Measurements from ENCODE around the gene GAB3.

DNA sequence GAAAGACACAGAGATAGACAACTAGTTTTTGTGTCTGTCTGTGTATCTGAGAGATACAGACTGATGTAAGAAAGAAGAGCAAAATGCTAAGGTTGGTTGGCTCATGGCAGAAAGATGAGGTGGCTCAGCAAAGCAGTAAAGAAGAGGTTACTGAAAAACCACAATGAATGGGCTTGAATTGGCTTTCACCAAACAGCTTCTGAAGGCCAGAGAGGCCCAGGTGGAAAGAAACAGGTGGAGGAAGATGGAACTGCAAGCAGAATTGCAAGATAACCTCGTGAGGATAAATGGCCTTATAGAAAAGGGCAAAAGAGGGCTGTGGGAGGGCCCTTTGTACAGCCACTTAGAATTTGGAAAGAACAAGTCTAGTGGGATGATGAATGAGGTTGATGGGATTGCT is 39.6 kb downstream of the GAB3 start:
- TF ChIP-seq, protein P1, sequence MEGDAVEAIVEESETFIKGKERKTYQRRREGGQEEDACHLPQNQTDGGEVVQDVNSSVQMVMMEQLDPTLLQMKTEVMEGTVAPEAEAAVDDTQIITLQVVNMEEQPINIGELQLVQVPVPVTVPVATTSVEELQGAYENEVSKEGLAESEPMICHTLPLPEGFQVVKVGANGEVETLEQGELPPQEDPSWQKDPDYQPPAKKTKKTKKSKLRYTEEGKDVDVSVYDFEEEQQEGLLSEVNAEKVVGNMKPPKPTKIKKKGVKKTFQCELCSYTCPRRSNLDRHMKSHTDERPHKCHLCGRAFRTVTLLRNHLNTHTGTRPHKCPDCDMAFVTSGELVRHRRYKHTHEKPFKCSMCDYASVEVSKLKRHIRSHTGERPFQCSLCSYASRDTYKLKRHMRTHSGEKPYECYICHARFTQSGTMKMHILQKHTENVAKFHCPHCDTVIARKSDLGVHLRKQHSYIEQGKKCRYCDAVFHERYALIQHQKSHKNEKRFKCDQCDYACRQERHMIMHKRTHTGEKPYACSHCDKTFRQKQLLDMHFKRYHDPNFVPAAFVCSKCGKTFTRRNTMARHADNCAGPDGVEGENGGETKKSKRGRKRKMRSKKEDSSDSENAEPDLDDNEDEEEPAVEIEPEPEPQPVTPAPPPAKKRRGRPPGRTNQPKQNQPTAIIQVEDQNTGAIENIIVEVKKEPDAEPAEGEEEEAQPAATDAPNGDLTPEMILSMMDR (IDR thresholded peaks at IDR 0.05; ENCODE audit: extremely low read depth in 1 of 2, insufficient read depth in 1 of 2, low read depth in 1 of 2, low read length in 2 of 2) = no peak
- no peak for TF ChIP-seq EZH2 (IDR thresholded peaks at IDR 0.05; ENCODE audit: borderline replicate concordance, low read depth, low read length, severe bottlenecking)
- TF ChIP-seq POLR2AphosphoS5 (IDR thresholded peaks at IDR 0.05; ENCODE audit: insufficient read depth, low read depth, low read length) = no peak
- TF ChIP-seq POLR2A (IDR thresholded peaks at IDR 0.05; ENCODE audit: low read depth, low read length) = no peak
- TF ChIP-seq MYC (IDR thresholded peaks at IDR 0.05; ENCODE audit: low read depth, low read length) = no peak
- no peak for TF ChIP-seq FOS (IDR thresholded peaks at IDR 0.05; ENCODE audit: borderline replicate concordance, insufficient read depth, low read length)
- TF ChIP-seq, protein P2, sequence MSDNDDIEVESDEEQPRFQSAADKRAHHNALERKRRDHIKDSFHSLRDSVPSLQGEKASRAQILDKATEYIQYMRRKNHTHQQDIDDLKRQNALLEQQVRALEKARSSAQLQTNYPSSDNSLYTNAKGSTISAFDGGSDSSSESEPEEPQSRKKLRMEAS (IDR thresholded peaks at IDR 0.05; ENCODE audit: insufficient read depth, insufficient read length) = no peak
- TF ChIP-seq JUN (IDR thresholded peaks at IDR 0.05; ENCODE audit: borderline replicate concordance, insufficient read depth, insufficient read length, low read depth) = no peak
- no peak for TF ChIP-seq GATA2 (IDR thresholded peaks at IDR 0.05; ENCODE audit: insufficient read depth, insufficient read length, low read depth, low read length)
